Endothelial cell (in vitro differentiated cells): ENCODE results near the gene MTCL1. TPM values are rescaled to one million over a fixed set of nuclear protein-coding genes. Genes with fewer than 3 reads are reported as not detected.

Experiments
- DNase-seq: peaks from one replicate; pipeline ENCODE4 v3.0.0; 2021; ENCODE audit warnings: low spot score
- H3K27ac Mint-ChIP-seq: one replicate; pipeline ENCODE4 v1.8.0; 2021; ENCODE audit warnings: mixed read lengths, inconsistent platforms; ENCODE audit not compliant: unreplicated experiment
- H3K27me3 Mint-ChIP-seq: one replicate; pipeline ENCODE4 v1.8.0; 2021; ENCODE audit warnings: mild to moderate bottlenecking, moderate library complexity, mixed read lengths, inconsistent platforms; ENCODE audit not compliant: unreplicated experiment
- H3K36me3 Mint-ChIP-seq: one replicate; pipeline ENCODE4 v1.8.0; 2021; ENCODE audit warnings: mild to moderate bottlenecking, low read depth, mixed read lengths, inconsistent platforms; ENCODE audit not compliant: unreplicated experiment
- H3K4me1 Mint-ChIP-seq: one replicate; pipeline ENCODE4 v1.8.0; 2021; ENCODE audit warnings: mild to moderate bottlenecking, mixed read lengths, inconsistent platforms; ENCODE audit not compliant: unreplicated experiment
- H3K4me3 Mint-ChIP-seq: one replicate; pipeline ENCODE4 v1.8.0; 2021; ENCODE audit warnings: mild to moderate bottlenecking, mixed read lengths, inconsistent platforms; ENCODE audit not compliant: unreplicated experiment
- H3K9me3 Mint-ChIP-seq: one replicate; pipeline ENCODE4 v1.8.0; 2021; ENCODE audit warnings: mixed read lengths, inconsistent platforms; ENCODE audit not compliant: unreplicated experiment
- CTCF ChIP-seq: fragments of 200-600 bp; sonication (generic); IDR thresholded peaks from one replicate; pipeline ENCODE4 v1.5.0; 2021; ENCODE audit warnings: antibody characterized with exemption; ENCODE audit not compliant: unreplicated experiment
- total RNA-seq: library from RNA; stranded (reverse); fragmentation: NEBNext Ultra II Directional; extraction: Animal tissue kit (Norgen Biotek cat#: 25700); gene quantifications from one replicate; pipeline ENCODE4 v1.2.1, GENCODE V29; 2021; ENCODE audit not compliant: unreplicated experiment

MTCL1 gene
- total RNA-seq, 1 donor from 2014 or later: 3.8 TPM

GRCh38 chr18:8791171-8791651, 85.9 kb downstream of the MTCL1 start:
- no peak for TF ChIP-seq CTCF
- peak overlapping the region; percentile 34 for H3K27ac Mint-ChIP-seq
- no peaks in the 10 kb centered on the region for H3K36me3 Mint-ChIP-seq
- H3K4me3 Mint-ChIP-seq: no peak overlapping the region
- DNase-seq: no peak
- H3K4me1 Mint-ChIP-seq: peaks cover 29% of the 10 kb centered on the region
- H3K9me3 Mint-ChIP-seq: no peaks in the 10 kb centered on the region
- H3K27me3 Mint-ChIP-seq: peaks cover 3% of the 10 kb centered on the region

GRCh38 chr18:8792688-8793316, 87.4 kb downstream of the MTCL1 start:
- no peaks in the 10 kb centered on the region for H3K36me3 Mint-ChIP-seq
- H3K27ac Mint-ChIP-seq: no peak overlapping the region
- no peaks in the 10 kb centered on the region for H3K9me3 Mint-ChIP-seq
- peaks cover 43% of the 10 kb centered on the region for H3K4me1 Mint-ChIP-seq
- H3K27me3 Mint-ChIP-seq: peaks cover 1% of the 10 kb centered on the region
- H3K4me3 Mint-ChIP-seq: no peak overlapping the region
- TF ChIP-seq CTCF: no peak
- DNase-seq: no peak

GRCh38 chr18:8793445-8794155, 88.2 kb downstream of the MTCL1 start:
- Mint-ChIP-seq H3K27ac (no peak overlapping the region), H3K4me3 (no peak overlapping the region), H3K27me3 (peaks cover 1% of the 10 kb centered on the region), H3K4me1 (peaks cover 43% of the 10 kb centered on the region), H3K36me3 (no peaks in the 10 kb centered on the region), H3K9me3 (no peaks in the 10 kb centered on the region)
- TF ChIP-seq CTCF: no peak
- DNase-seq: no peak

GRCh38 chr18:8794156-8794933, 89.0 kb downstream of the MTCL1 start:
- Mint-ChIP-seq H3K27me3 (peaks cover 1% of the 10 kb centered on the region), H3K4me3 (no peak overlapping the region), H3K36me3 (no peaks in the 10 kb centered on the region), H3K4me1 (peaks cover 43% of the 10 kb centered on the region), H3K9me3 (no peaks in the 10 kb centered on the region), H3K27ac (no peak overlapping the region)
- no peak for TF ChIP-seq CTCF
- no peak for DNase-seq

- H3K4me1 Mint-ChIP-seq: peaks cover 43% of the 10 kb centered on the region
- H3K27me3 Mint-ChIP-seq: peaks cover 1% of the 10 kb centered on the region
- no peaks in the 10 kb centered on the region for H3K36me3 Mint-ChIP-seq
- no peak for TF ChIP-seq CTCF
- no peak overlapping the region for H3K4me3 Mint-ChIP-seq
- no peak overlapping the region for H3K27ac Mint-ChIP-seq
- H3K9me3 Mint-ChIP-seq: no peaks in the 10 kb centered on the region
- DNase-seq: no peak
Measured at GRCh38 chr18:8794934-8795280, 89.6 kb downstream of the MTCL1 start.
